DMS153 treated with DMSO at 0.1 percent for 48 hours (cell line): ENCODE measurements around the gene RFX6.
"Not testable (repeated sequence)": the region's sequence is repeated elsewhere in the genome, so short reads cannot be mapped to it uniquely, and the experiment has no call there.

ENCODE experiments used
- DNase-seq: peaks from one replicate; lab custom pipeline; 2025; ENCODE audit not compliant: unreplicated experiment; lab: John Stamatoyannopoulos, UW

RFX6 gene, protein sequence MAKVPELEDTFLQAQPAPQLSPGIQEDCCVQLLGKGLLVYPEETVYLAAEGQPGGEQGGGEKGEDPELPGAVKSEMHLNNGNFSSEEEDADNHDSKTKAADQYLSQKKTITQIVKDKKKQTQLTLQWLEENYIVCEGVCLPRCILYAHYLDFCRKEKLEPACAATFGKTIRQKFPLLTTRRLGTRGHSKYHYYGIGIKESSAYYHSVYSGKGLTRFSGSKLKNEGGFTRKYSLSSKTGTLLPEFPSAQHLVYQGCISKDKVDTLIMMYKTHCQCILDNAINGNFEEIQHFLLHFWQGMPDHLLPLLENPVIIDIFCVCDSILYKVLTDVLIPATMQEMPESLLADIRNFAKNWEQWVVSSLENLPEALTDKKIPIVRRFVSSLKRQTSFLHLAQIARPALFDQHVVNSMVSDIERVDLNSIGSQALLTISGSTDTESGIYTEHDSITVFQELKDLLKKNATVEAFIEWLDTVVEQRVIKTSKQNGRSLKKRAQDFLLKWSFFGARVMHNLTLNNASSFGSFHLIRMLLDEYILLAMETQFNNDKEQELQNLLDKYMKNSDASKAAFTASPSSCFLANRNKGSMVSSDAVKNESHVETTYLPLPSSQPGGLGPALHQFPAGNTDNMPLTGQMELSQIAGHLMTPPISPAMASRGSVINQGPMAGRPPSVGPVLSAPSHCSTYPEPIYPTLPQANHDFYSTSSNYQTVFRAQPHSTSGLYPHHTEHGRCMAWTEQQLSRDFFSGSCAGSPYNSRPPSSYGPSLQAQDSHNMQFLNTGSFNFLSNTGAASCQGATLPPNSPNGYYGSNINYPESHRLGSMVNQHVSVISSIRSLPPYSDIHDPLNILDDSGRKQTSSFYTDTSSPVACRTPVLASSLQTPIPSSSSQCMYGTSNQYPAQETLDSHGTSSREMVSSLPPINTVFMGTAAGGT

DNA sequence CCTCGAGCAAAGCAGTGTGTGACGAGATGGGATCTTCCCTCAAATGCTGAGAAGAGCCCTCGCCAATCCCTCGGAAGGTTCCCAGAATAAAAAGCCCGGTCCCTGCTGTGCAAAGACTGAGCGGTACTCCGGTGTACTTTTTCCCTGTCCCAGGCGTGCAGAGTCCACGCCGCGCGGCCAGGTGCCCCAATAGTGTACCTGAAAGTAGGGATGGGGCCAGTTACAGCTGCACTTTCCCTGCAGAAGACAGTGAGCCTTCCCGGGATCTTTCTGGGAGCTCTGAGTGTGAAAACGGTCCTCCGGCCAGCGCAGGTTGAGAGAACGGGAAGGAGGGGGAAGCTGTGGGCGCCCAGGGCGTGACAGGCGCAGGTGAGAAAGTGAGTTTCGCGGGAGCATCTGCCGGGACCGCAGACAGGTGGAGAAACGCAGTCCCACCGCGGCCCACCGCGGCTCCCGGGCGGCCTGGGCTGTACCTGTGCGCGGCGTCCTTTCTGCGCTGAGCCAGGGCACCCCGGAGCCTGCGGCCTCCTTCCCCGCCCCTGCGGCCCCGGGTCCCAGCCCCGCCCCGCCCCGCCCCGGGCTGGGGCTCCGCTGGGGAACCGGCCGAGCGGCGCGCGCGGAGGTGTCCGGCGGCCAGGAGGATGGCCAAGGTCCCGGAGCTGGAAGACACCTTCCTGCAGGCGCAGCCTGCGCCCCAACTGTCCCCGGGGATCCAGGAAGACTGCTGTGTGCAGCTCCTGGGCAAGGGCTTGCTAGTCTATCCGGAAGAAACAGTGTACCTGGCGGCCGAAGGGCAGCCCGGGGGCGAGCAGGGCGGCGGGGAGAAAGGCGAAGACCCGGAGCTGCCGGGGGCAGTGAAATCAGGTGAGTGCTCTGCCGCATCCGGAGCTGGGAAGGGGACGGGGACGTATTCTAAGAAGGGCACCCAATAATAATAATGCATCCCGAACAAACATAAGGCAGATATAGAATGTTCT, at the start of gene RFX6:
TSS of gene RFX6 (plus strand) at position 608 of the 977 bp plus-strand sequence. CDS start at position 642, 34 bp downstream.
- DNase-seq: no peak

DNA sequence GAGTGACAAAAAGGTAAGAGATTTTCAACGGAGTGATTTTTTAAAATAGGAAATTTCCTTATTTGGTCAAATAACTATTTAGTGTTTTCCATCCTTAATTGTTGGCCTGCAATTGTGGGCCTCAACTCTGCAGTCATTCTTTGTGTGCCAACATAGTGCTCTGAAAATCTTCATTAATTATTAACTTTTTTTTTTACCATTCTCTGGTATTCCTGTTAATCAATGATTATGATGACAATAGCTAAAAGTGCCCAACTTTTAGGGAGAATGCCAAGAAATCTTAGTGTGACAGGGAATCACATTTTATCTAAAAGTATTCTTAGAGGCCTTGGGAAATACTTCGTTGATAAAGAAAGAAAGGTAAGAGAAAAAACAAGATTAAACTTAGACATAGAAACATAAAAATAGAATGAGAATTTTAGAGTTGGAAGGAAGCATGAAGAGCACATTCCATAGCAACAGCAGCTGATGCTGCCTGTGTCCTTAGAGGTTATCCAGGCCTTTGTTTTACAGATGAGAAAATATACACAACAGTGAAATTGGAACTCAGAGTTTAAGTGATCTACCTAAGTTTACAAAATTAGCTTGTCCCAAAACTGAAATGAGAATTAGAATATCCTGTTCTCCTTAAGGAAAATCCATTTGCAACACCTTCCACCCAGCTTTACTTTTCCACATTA, 49.3 kb upstream of the RFX6 start:
- DNase-seq: no peak

DNA sequence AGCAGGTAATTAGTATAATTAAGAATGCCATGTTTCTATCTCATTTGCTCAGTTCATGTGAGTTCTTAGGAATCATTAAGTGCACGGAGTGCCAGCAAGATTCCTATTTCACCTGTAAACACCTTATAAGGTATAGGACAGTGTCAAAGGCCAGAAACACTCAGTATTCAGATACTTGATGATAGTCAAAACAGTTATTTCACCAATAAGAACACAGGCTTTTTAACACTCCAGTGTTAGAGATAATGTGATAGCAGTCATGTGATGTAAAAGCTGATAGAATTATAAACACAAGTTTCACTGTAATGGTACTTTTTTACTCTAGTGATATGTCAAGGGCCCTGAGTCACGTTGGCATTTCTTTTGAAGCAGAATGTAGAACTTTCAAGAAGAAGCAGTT, 48.1 kb upstream of the RFX6 start, which contains the start of gene GPRC6A:
TSS of gene GPRC6A (minus strand) at position 101 of the 400 bp plus-strand sequence. CDS start at position 31, 70 bp downstream.
- no peak for DNase-seq

DNA sequence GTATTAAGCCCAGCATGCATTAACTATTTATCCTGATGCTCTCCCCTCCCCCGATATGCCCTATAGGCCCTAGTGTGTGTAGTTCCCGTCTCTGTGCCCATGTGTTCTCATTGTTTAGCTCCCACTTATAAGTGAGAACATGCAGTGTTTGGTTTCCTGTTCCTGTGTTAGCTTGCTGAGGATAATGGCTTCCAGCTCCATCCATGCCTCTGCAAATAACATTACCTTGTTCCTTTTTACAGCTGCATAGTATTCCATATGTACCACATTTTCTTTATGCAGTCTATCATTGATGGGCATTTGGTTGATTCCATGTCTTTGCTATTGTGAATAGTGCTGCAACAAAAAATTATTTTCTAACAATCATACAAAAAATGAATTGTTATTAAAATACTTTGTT, 42.5 kb upstream of the RFX6 start:
- not testable (repeated sequence) for DNase-seq

DNA sequence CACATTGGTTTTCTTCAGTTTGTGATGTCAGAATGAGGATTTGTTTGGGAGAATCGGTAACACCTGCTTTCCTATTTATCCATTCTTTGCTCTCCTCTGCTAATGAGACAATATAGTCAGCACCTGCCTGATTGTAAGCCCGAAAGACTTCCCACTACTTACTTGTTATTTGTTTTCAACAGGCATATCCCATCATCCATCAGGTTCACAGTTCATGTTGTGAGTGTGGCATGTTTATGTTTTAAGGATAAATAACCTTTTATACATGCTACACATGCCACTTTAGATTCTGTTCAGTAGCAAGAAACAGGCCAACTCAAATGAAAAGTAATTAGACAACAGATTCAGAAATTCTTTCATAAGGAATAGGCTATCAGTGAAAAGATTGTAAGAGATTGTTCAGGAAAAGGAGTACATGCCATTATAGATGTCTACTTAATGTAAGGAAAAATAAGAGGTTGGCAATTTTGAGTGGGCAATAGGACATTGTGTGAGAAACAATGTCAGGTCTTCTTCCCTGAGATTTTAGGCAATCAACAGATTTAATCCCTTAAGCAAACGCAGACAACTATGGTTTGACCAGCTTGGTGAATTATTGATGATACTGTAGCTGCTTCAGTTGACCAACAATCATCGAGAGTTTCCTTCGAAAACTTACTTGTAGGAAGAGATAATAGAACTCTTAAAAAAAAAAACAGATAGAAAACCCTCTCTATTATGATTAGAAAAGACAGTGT, 40.3 kb upstream of the RFX6 start:
- no peak for DNase-seq

DNA sequence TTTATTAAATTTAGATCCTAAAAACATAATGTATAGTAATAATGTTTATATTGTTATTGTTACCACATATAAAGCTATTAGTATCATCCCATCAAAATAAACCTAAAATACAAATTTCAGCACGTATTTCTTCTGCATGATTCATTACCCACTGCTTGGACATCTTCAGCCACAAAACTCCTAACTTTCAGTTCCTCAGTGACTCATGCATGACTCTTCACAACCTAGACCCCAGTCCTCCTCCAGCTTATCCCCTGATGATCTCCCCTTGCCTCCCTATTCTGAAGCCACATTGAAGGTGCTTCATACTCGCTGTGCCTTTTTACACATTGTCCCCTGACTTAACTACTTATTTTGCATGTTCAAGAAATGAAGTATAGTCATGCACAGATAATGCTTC, 37.0 kb upstream of the RFX6 start:
- DNase-seq: no peak

GRCh38 chr6:116842459-116842858, 34.6 kb upstream of the RFX6 start:
- no peak for DNase-seq

- peak; percentile 51 for DNase-seq
Measured at GRCh38 chr6:116847227-116847626, 29.8 kb upstream of the RFX6 start.

- DNase-seq: no peak
Measured at GRCh38 chr6:116858060-116858459, 19.0 kb upstream of the RFX6 start.

DNA sequence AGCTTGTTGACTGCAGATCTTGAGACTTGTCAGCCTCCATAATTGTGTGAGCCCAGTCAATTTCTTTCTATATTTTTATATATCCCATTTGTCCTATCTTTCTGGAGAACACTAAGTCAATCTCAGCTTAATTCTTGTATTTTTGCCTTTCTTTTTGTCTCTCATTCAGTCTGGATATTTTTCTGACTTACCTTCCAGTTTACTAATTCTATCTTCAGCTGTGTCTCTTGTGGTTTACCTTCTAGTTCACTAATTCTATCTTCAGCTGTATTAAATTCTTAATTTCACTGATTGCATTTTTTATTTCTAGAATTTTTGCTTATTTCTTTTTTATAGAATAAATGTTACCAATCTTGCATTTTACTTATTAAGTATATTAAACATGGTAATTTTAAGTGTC, 17.8 kb upstream of the RFX6 start:
- no peak for DNase-seq

- no peak for DNase-seq
Measured at GRCh38 chr6:116866281-116866871, 10.7 kb upstream of the RFX6 start.

- DNase-seq: no peak
Measured at GRCh38 chr6:116872771-116873170, 4.3 kb upstream of the RFX6 start.

GRCh38 chr6:116876107-116876506, 935 bp upstream of the RFX6 start:
- no peak for DNase-seq

DNA sequence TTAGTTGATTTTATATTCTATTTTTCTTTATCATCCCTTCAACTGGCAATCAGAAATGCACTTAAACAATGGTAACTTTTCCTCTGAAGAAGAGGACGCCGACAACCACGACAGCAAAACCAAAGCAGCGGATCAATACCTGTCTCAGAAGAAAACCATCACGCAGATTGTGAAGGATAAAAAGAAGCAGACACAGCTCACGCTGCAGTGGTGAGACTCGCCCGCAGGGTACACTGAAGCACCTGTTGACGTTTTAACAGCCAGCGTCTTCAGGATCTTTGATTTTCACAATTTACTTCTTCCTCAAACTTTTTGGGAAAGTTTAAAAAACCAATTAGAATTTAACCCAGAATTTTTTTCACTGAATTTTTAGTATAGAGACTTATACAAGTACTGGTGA, 701 bp downstream of the RFX6 start:
- no peak for DNase-seq

- DNase-seq: no peak
Measured at GRCh38 chr6:116881236-116881635, 4.2 kb downstream of the RFX6 start.

DNA sequence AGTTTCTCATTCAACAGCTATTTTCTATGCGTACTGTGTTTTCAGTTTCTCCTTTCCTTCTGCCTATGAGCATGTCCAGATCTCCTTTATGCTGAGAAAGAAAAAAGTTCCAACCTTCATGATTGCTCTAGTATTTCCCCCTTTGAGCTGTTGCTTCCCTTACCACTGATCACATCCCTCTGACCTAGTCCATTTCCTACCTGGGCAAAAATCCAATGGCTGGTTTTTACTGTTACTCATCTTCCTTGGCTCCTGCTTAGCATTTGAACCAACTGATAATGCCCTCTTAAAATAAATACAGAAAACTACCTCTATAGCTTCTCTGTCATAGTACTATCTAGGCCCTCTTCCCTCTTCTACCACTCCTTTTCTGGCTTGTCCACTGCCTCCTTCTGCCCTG, 6.0 kb downstream of the RFX6 start:
- no peak for DNase-seq

GRCh38 chr6:116884530-116884929, 7.5 kb downstream of the RFX6 start:
- DNase-seq: no peak

DNA sequence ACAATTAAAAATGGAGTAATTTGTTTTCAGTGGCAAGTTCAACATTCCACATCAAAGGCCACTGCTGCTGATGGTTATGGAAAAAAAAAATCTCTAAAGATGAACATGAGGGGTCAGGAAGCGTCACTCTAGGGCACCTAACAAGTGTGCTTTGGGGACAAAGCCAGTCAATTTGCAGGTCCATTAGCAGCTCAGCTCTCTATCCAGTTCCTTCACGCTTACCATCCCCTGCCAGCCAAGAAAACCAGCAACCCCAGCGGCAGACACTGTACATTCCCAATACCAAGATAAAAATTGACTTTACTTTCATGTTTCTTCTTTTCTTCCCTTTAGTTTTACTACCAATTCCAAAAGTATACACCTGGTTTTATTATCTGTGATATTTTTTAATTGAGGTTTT, 10.1 kb downstream of the RFX6 start:
- DNase-seq: no peak

DNA sequence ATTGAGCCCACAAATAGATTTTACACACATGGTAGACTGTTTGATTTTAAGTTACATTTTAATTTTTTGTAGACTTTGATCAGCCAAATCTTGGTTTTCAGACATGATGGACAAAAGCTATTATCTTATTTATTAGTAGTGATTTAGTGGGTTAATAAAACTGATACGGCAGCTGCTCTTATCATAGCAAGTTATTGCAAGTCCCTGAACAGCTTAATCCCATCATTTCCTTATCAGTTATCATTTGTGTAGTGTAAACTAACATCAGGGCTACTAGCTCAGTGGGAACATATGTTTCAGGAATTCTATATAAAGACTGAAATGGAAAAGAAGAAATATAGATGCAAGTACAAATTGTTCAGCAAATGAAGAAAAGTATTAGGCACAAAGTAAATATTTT, 10.9 kb downstream of the RFX6 start:
- DNase-seq: no peak
